HL-60 (cell line): ENCODE results near the gene PLA1A.

Experiments used
- GABPA ChIP-seq: IDR thresholded peaks from 2 replicates; pipeline ENCODE4 v1.6.1; 2012; ENCODE audit warnings: low read depth
- TF ChIP-seq, protein P1 (sequence below): IDR thresholded peaks from 2 replicates; pipeline ENCODE4 v1.6.1; 2012; ENCODE audit warnings: low read depth; ENCODE audit not compliant: insufficient replicate concordance
- TF ChIP-seq, protein P2 (sequence below): IDR thresholded peaks from one replicate; pipeline ENCODE4 v1.5.1; 2011; ENCODE audit warnings: low read length, control low read depth, inconsistent platforms; ENCODE audit not compliant: insufficient read depth

DNA sequence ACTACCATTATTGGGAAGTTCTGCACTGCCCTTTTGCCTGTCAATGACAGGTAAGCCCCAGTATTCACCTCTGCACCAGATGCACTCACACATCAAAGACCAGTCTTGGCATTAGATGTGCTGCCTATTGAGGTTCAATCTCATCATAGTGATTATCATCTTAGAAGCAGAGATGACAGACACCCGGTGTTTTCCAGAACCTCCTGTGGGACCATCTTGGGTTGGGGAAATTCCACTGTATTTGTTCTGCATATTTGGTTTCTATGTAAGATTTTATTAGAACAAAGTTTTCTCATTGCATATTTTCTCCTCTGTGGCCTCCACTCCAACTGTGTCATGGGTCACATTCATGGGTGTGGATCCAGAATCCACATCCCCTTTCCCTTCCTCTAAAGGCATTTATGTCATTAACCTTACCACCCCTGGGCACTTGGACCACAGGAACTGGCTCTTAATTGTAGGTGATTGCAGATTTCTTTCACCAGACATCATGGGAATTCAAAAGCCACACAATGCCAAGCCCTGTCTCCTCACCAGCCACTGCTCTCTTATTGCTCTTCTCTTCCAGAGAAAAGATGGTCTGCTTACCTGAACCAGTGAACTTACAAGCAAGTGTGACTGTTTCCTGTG, 31.2 kb downstream of the PLA1A start:
- no peak for TF ChIP-seq GABPA
- TF ChIP-seq, protein P1, sequence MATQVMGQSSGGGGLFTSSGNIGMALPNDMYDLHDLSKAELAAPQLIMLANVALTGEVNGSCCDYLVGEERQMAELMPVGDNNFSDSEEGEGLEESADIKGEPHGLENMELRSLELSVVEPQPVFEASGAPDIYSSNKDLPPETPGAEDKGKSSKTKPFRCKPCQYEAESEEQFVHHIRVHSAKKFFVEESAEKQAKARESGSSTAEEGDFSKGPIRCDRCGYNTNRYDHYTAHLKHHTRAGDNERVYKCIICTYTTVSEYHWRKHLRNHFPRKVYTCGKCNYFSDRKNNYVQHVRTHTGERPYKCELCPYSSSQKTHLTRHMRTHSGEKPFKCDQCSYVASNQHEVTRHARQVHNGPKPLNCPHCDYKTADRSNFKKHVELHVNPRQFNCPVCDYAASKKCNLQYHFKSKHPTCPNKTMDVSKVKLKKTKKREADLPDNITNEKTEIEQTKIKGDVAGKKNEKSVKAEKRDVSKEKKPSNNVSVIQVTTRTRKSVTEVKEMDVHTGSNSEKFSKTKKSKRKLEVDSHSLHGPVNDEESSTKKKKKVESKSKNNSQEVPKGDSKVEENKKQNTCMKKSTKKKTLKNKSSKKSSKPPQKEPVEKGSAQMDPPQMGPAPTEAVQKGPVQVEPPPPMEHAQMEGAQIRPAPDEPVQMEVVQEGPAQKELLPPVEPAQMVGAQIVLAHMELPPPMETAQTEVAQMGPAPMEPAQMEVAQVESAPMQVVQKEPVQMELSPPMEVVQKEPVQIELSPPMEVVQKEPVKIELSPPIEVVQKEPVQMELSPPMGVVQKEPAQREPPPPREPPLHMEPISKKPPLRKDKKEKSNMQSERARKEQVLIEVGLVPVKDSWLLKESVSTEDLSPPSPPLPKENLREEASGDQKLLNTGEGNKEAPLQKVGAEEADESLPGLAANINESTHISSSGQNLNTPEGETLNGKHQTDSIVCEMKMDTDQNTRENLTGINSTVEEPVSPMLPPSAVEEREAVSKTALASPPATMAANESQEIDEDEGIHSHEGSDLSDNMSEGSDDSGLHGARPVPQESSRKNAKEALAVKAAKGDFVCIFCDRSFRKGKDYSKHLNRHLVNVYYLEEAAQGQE = no peak
- TF ChIP-seq, protein P2, sequence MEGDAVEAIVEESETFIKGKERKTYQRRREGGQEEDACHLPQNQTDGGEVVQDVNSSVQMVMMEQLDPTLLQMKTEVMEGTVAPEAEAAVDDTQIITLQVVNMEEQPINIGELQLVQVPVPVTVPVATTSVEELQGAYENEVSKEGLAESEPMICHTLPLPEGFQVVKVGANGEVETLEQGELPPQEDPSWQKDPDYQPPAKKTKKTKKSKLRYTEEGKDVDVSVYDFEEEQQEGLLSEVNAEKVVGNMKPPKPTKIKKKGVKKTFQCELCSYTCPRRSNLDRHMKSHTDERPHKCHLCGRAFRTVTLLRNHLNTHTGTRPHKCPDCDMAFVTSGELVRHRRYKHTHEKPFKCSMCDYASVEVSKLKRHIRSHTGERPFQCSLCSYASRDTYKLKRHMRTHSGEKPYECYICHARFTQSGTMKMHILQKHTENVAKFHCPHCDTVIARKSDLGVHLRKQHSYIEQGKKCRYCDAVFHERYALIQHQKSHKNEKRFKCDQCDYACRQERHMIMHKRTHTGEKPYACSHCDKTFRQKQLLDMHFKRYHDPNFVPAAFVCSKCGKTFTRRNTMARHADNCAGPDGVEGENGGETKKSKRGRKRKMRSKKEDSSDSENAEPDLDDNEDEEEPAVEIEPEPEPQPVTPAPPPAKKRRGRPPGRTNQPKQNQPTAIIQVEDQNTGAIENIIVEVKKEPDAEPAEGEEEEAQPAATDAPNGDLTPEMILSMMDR = no peak
